Measurements from ENCODE around the gene ATP1A1.

The ATP1A1 gene

GRCh38 chr1:116420417-116421200, 47.6 kb downstream of the ATP1A1 start:
- Histone ChIP-seq H3K9me3 (ENCODE audit: control insufficient read depth, low read depth, low read length) (no peaks in the 10 kb centered on the region), H3K4me3 (ENCODE audit: low read length) (no peak overlapping the region), H3K27me3 (ENCODE audit: control insufficient read depth, insufficient read depth, low read length) (no peaks in the 10 kb centered on the region), H3K27ac (ENCODE audit: low read length) (no peak overlapping the region), H3K4me1 (ENCODE audit: control insufficient read depth, low read depth, low read length) (peaks cover 8% of the 10 kb centered on the region), H3K9ac (ENCODE audit: low read length) (no peak overlapping the region), H3K36me3 (ENCODE audit: control insufficient read depth, low read depth, low read length) (no peaks in the 10 kb centered on the region)

GRCh38 chr1:116424438-116424837, 51.4 kb downstream of the ATP1A1 start:
- Histone ChIP-seq H3K9ac (ENCODE audit: low read length) (no peak overlapping the region), H3K4me1 (ENCODE audit: control insufficient read depth, low read depth, low read length) (no peaks in the 10 kb centered on the region), H3K27ac (ENCODE audit: low read length) (no peak overlapping the region), H3K36me3 (ENCODE audit: control insufficient read depth, low read depth, low read length) (no peaks in the 10 kb centered on the region), H3K27me3 (ENCODE audit: control insufficient read depth, insufficient read depth, low read length) (no peaks in the 10 kb centered on the region), H3K9me3 (ENCODE audit: control insufficient read depth, low read depth, low read length) (no peaks in the 10 kb centered on the region), H3K4me3 (ENCODE audit: low read length) (no peak overlapping the region)

- Histone ChIP-seq H3K4me3 (ENCODE audit: low read length) (no peak overlapping the region), H3K9ac (ENCODE audit: low read length) (no peak overlapping the region), H3K27me3 (ENCODE audit: control insufficient read depth, insufficient read depth, low read length) (no peaks in the 10 kb centered on the region), H3K4me1 (ENCODE audit: control insufficient read depth, low read depth, low read length) (no peaks in the 10 kb centered on the region), H3K36me3 (ENCODE audit: control insufficient read depth, low read depth, low read length) (no peaks in the 10 kb centered on the region), H3K9me3 (ENCODE audit: control insufficient read depth, low read depth, low read length) (no peaks in the 10 kb centered on the region), H3K27ac (ENCODE audit: low read length) (no peak overlapping the region)
Measured at GRCh38 chr1:116424863-116425262, 51.8 kb downstream of the ATP1A1 start.

GRCh38 chr1:116425987-116426386, 52.9 kb downstream of the ATP1A1 start:
- H3K9ac ChIP-seq (ENCODE audit: low read length) = no peak overlapping the region
- H3K4me1 ChIP-seq (ENCODE audit: control insufficient read depth, low read depth, low read length) = no peaks in the 10 kb centered on the region
- H3K36me3 ChIP-seq (ENCODE audit: control insufficient read depth, low read depth, low read length) = no peaks in the 10 kb centered on the region
- H3K27ac ChIP-seq (ENCODE audit: low read length) = no peak overlapping the region
- no peaks in the 10 kb centered on the region for H3K9me3 ChIP-seq (ENCODE audit: control insufficient read depth, low read depth, low read length)
- no peak overlapping the region for H3K4me3 ChIP-seq (ENCODE audit: low read length)
- no peaks in the 10 kb centered on the region for H3K27me3 ChIP-seq (ENCODE audit: control insufficient read depth, insufficient read depth, low read length)

GRCh38 chr1:116426401-116426800, 53.4 kb downstream of the ATP1A1 start:
- Histone ChIP-seq H3K27ac (ENCODE audit: low read length) (no peak overlapping the region), H3K36me3 (ENCODE audit: control insufficient read depth, low read depth, low read length) (no peaks in the 10 kb centered on the region), H3K9me3 (ENCODE audit: control insufficient read depth, low read depth, low read length) (no peaks in the 10 kb centered on the region), H3K4me3 (ENCODE audit: low read length) (no peak overlapping the region), H3K9ac (ENCODE audit: low read length) (no peak overlapping the region), H3K27me3 (ENCODE audit: control insufficient read depth, insufficient read depth, low read length) (no peaks in the 10 kb centered on the region), H3K4me1 (ENCODE audit: control insufficient read depth, low read depth, low read length) (no peaks in the 10 kb centered on the region)

- Histone ChIP-seq H3K27me3 (ENCODE audit: control insufficient read depth, insufficient read depth, low read length) (no peaks in the 10 kb centered on the region), H3K4me3 (ENCODE audit: low read length) (no peak overlapping the region), H3K27ac (ENCODE audit: low read length) (no peak overlapping the region), H3K4me1 (ENCODE audit: control insufficient read depth, low read depth, low read length) (no peaks in the 10 kb centered on the region), H3K36me3 (ENCODE audit: control insufficient read depth, low read depth, low read length) (no peaks in the 10 kb centered on the region), H3K9ac (ENCODE audit: low read length) (no peak overlapping the region), H3K9me3 (ENCODE audit: control insufficient read depth, low read depth, low read length) (no peaks in the 10 kb centered on the region)
Measured at GRCh38 chr1:116428576-116428975, 55.5 kb downstream of the ATP1A1 start.

GRCh38 chr1:116429821-116430374, 56.9 kb downstream of the ATP1A1 start:
- no peaks in the 10 kb centered on the region for H3K4me1 ChIP-seq (ENCODE audit: control insufficient read depth, low read depth, low read length)
- no peaks in the 10 kb centered on the region for H3K36me3 ChIP-seq (ENCODE audit: control insufficient read depth, low read depth, low read length)
- H3K4me3 ChIP-seq (ENCODE audit: low read length) = no peak overlapping the region
- no peak overlapping the region for H3K27ac ChIP-seq (ENCODE audit: low read length)
- no peaks in the 10 kb centered on the region for H3K9me3 ChIP-seq (ENCODE audit: control insufficient read depth, low read depth, low read length)
- no peak overlapping the region for H3K9ac ChIP-seq (ENCODE audit: low read length)
- H3K27me3 ChIP-seq (ENCODE audit: control insufficient read depth, insufficient read depth, low read length) = no peaks in the 10 kb centered on the region

- no peaks in the 10 kb centered on the region for H3K36me3 ChIP-seq (ENCODE audit: control insufficient read depth, low read depth, low read length)
- H3K9ac ChIP-seq (ENCODE audit: low read length) = no peak overlapping the region
- no peaks in the 10 kb centered on the region for H3K9me3 ChIP-seq (ENCODE audit: control insufficient read depth, low read depth, low read length)
- H3K27me3 ChIP-seq (ENCODE audit: control insufficient read depth, insufficient read depth, low read length) = no peaks in the 10 kb centered on the region
- H3K4me1 ChIP-seq (ENCODE audit: control insufficient read depth, low read depth, low read length) = no peaks in the 10 kb centered on the region
- H3K4me3 ChIP-seq (ENCODE audit: low read length) = no peak overlapping the region
- no peak overlapping the region for H3K27ac ChIP-seq (ENCODE audit: low read length)
Measured at GRCh38 chr1:116431870-116432500, 58.9 kb downstream of the ATP1A1 start.

- H3K9ac ChIP-seq (ENCODE audit: low read length) = no peak overlapping the region
- H3K9me3 ChIP-seq (ENCODE audit: control insufficient read depth, low read depth, low read length) = no peaks in the 10 kb centered on the region
- no peak overlapping the region for H3K4me3 ChIP-seq (ENCODE audit: low read length)
- H3K27ac ChIP-seq (ENCODE audit: low read length) = no peak overlapping the region
- H3K27me3 ChIP-seq (ENCODE audit: control insufficient read depth, insufficient read depth, low read length) = no peaks in the 10 kb centered on the region
- H3K36me3 ChIP-seq (ENCODE audit: control insufficient read depth, low read depth, low read length) = no peaks in the 10 kb centered on the region
- H3K4me1 ChIP-seq (ENCODE audit: control insufficient read depth, low read depth, low read length) = no peaks in the 10 kb centered on the region
Measured at GRCh38 chr1:116432655-116433265, 59.7 kb downstream of the ATP1A1 start.

- no peaks in the 10 kb centered on the region for H3K27me3 ChIP-seq (ENCODE audit: control insufficient read depth, insufficient read depth, low read length)
- no peaks in the 10 kb centered on the region for H3K4me1 ChIP-seq (ENCODE audit: control insufficient read depth, low read depth, low read length)
- H3K9me3 ChIP-seq (ENCODE audit: control insufficient read depth, low read depth, low read length) = no peaks in the 10 kb centered on the region
- H3K9ac ChIP-seq (ENCODE audit: low read length) = no peak overlapping the region
- H3K36me3 ChIP-seq (ENCODE audit: control insufficient read depth, low read depth, low read length) = no peaks in the 10 kb centered on the region
- H3K27ac ChIP-seq (ENCODE audit: low read length) = no peak overlapping the region
- H3K4me3 ChIP-seq (ENCODE audit: low read length) = no peak overlapping the region
Measured at GRCh38 chr1:116433275-116434257, 60.5 kb downstream of the ATP1A1 start.

- no peaks in the 10 kb centered on the region for H3K9me3 ChIP-seq (ENCODE audit: control insufficient read depth, low read depth, low read length)
- H3K36me3 ChIP-seq (ENCODE audit: control insufficient read depth, low read depth, low read length) = no peaks in the 10 kb centered on the region
- H3K4me3 ChIP-seq (ENCODE audit: low read length) = no peak overlapping the region
- no peaks in the 10 kb centered on the region for H3K27me3 ChIP-seq (ENCODE audit: control insufficient read depth, insufficient read depth, low read length)
- H3K27ac ChIP-seq (ENCODE audit: low read length) = no peak overlapping the region
- H3K9ac ChIP-seq (ENCODE audit: low read length) = no peak overlapping the region
- H3K4me1 ChIP-seq (ENCODE audit: control insufficient read depth, low read depth, low read length) = no peaks in the 10 kb centered on the region
Measured at GRCh38 chr1:116434849-116435248, 61.8 kb downstream of the ATP1A1 start.
